ENCODE results near the gene GLIS1.

GLIS1 gene

GRCh38 chr1:53548031-53548491 lies 190.9 kb downstream of the GLIS1 start:
- DNase-seq (ENCODE audit: low read depth): no peak

- no peak for DNase-seq (ENCODE audit: low read depth)
Observed at GRCh38 chr1:53547231-53547790, 191.7 kb downstream of the GLIS1 start.

- no peak for DNase-seq (ENCODE audit: low read depth)
Observed at GRCh38 chr1:53546409-53547155, 192.4 kb downstream of the GLIS1 start.

- no peak for DNase-seq (ENCODE audit: low read depth)
Observed at GRCh38 chr1:53545663-53546408, 193.1 kb downstream of the GLIS1 start.

- no peak for DNase-seq (ENCODE audit: low read depth)
Observed at GRCh38 chr1:53544728-53545515, 194.0 kb downstream of the GLIS1 start.

- no peak for DNase-seq (ENCODE audit: low read depth)
Observed at GRCh38 chr1:53543778-53544695, 194.9 kb downstream of the GLIS1 start.

- DNase-seq (ENCODE audit: low read depth): no peak
Observed at GRCh38 chr1:53543130-53543777, 195.7 kb downstream of the GLIS1 start.

GRCh38 chr1:53542551-53542950 lies 196.4 kb downstream of the GLIS1 start:
- DNase-seq (ENCODE audit: low read depth): no peak

GRCh38 chr1:53541761-53542550 lies 197.0 kb downstream of the GLIS1 start:
- peak; percentile 91 for DNase-seq (ENCODE audit: low read depth)

GRCh38 chr1:53541263-53541625 lies 197.7 kb downstream of the GLIS1 start:
- no peak for DNase-seq (ENCODE audit: low read depth)

GRCh38 chr1:53540604-53541262 lies 198.2 kb downstream of the GLIS1 start:
- no peak for DNase-seq (ENCODE audit: low read depth)

- no peak for DNase-seq (ENCODE audit: low read depth)
Observed at GRCh38 chr1:53539711-53540603, 199.0 kb downstream of the GLIS1 start.

- no peak for DNase-seq (ENCODE audit: low read depth)
Observed at GRCh38 chr1:53539226-53539625, 199.7 kb downstream of the GLIS1 start.

GRCh38 chr1:53536606-53537005 lies 202.4 kb downstream of the GLIS1 start:
- DNase-seq (ENCODE audit: low read depth): no peak

GRCh38 chr1:53535846-53536245 lies 203.1 kb downstream of the GLIS1 start:
- DNase-seq (ENCODE audit: low read depth): no peak

GRCh38 chr1:53535226-53535625 lies 203.7 kb downstream of the GLIS1 start:
- DNase-seq (ENCODE audit: low read depth): no peak

GRCh38 chr1:53532912-53533311 lies 206.1 kb downstream of the GLIS1 start:
- DNase-seq (ENCODE audit: low read depth): no peak

GRCh38 chr1:53532377-53532776 lies 206.6 kb downstream of the GLIS1 start:
- no peak for DNase-seq (ENCODE audit: low read depth)
